NCI-H82 (cell line): ENCODE results near the gene HIC2.
"Not testable (repeated sequence)": the region's sequence is repeated elsewhere in the genome, so short reads cannot be mapped to it uniquely, and the experiment has no call there.

Experiments
- DNase-seq: peaks from one replicate; lab custom pipeline; 2025; lab: John Stamatoyannopoulos, UW

The HIC2 gene

GRCh38 chr22:21434378-21435233 is 17.4 kb downstream of the HIC2 start:
- DNase-seq = not testable (repeated sequence)

GRCh38 chr22:21435998-21436810 is 19.0 kb downstream of the HIC2 start:
- DNase-seq = not testable (repeated sequence)

- not testable (repeated sequence) for DNase-seq
These were observed 20.8 kb downstream of the HIC2 start for GRCh38 chr22:21438013-21438412.

- DNase-seq = not testable (repeated sequence)
These were observed 23.0 kb downstream of the HIC2 start for GRCh38 chr22:21440018-21440636.

GRCh38 chr22:21440676-21441075 is 23.5 kb downstream of the HIC2 start:
- DNase-seq = not testable (repeated sequence)

- not testable (repeated sequence) for DNase-seq
These were observed 24.0 kb downstream of the HIC2 start for GRCh38 chr22:21441170-21441569.

GRCh38 chr22:21442123-21442522 is 25.0 kb downstream of the HIC2 start:
- not testable (repeated sequence) for DNase-seq

- DNase-seq = not testable (repeated sequence)
These were observed 25.5 kb downstream of the HIC2 start for GRCh38 chr22:21442646-21443045.

GRCh38 chr22:21443057-21443734 is 26.0 kb downstream of the HIC2 start:
- no peak for DNase-seq

GRCh38 chr22:21443735-21444421 is 26.7 kb downstream of the HIC2 start:
- DNase-seq = no peak

- DNase-seq = no peak
These were observed 27.7 kb downstream of the HIC2 start for GRCh38 chr22:21444701-21445436.

- DNase-seq = no peak
These were observed 28.4 kb downstream of the HIC2 start for GRCh38 chr22:21445437-21446127.

GRCh38 chr22:21446128-21446826 is 29.1 kb downstream of the HIC2 start:
- no peak for DNase-seq

- no peak for DNase-seq
These were observed 29.9 kb downstream of the HIC2 start for GRCh38 chr22:21446827-21447690.

- no peak for DNase-seq
These were observed 30.7 kb downstream of the HIC2 start for GRCh38 chr22:21447694-21448402.

GRCh38 chr22:21448627-21449416 is 31.7 kb downstream of the HIC2 start:
- DNase-seq = no peak
